Body of pancreas (tissue), 4 donors: Measurements from ENCODE around the gene B3GALNT2. TPM values are rescaled to one million over a fixed set of nuclear protein-coding genes. Genes with fewer than 3 reads are reported as not detected.

Experiments used
- ATAC-seq: fragments of 150-250 bp; one replicate; pipeline ENCODE4 v1.9.1; 2016
- DNase-seq, 4 donors: peaks; one replicate each; pipeline ENCODE4 v3.0.0-alpha.2; 2019
- H3K27ac ChIP-seq, 4 donors: fragments of 200-600 bp; sonication (generic); 1 replicate in 3 of 4; 2 replicates in 1 of 4; pipeline versions ENCODE4 v1.5.1 to v1.6.1; 2016 to 2019; ENCODE audit warnings: mild to moderate bottlenecking in 1 of 4, mixed read lengths in 1 of 4, moderate library complexity in 1 of 4
- H3K27me3 ChIP-seq, 2 donors: fragments of 200-600 bp; sonication (generic); one replicate each; pipeline ENCODE4 v1.6.0; 2016; ENCODE audit warnings: mild to moderate bottlenecking in 1 of 2
- H3K36me3 ChIP-seq, 2 donors: fragments of 200-600 bp; sonication (generic); replicated peaks in 1 of 2; 2 replicates each; pipeline ENCODE4 v1.5.1; 2016; ENCODE audit warnings: low read depth in 2 of 2; ENCODE audit not compliant: insufficient read depth in 1 of 2
- H3K4me1 ChIP-seq: fragments of 200-600 bp; sonication (generic); one replicate; pipeline ENCODE4 v1.6.0; 2016
- H3K4me3 ChIP-seq, 2 donors: fragments of 200-600 bp; sonication (generic); 1 replicate in 1 of 2; 2 replicates in 1 of 2; pipeline ENCODE4 v1.5.1; 2016 to 2019
- H3K9me3 ChIP-seq, 3 donors: fragments of 200-600 bp; sonication (generic); 1 replicate in 2 of 3; 2 replicates in 1 of 3; pipeline ENCODE4 v1.5.1; 2016
- CTCF ChIP-seq, 7 experiments: fragments of 450-650 bp in 4 of 7; fragments of 200-600 bp in 3 of 7; sonication (generic) in 3 of 7; IDR thresholded peaks; one replicate each; pipeline ENCODE4 v1.5.1; 2016 to 2019; ENCODE audit warnings: antibody characterized with exemption in 7 of 7
- POLR2A ChIP-seq, 3 donors: fragments of 450-650 bp; IDR thresholded peaks; one replicate each; pipeline ENCODE4 v1.6.1; 2016; ENCODE audit warnings: antibody characterized with exemption in 3 of 3, mild to moderate bottlenecking in 2 of 3
- WGBS, 2 donors: methylation state at CpG; one replicate each; pipeline ENCODE4 v1.1.5; 2017; 5-methylcytosine and 5-hydroxymethylcytosine counted together
- intact Hi-C: fragments of 100-400 bp; cut with DNase I; formaldehyde crosslinking; loops from one replicate; pipeline ENCODE4 v1.15.1; 2023
- total RNA-seq, 2 donors: library from RNA; depleted of rRNA; stranded (reverse); fragments of >200 nt; gene quantifications; one replicate each; pipeline ENCODE4 v1.1.0, GENCODE V29; 2016

Gene B3GALNT2
- total RNA-seq, 2 donors from 2014 or later: 33.6 to 52.9 TPM

- WGBS, 2 donors: 89 to 92% methylated on average over 9 of the region's 9 CpGs
- DNase-seq (no peak), ATAC-seq (no peak)
- Histone ChIP-seq H3K36me3 (no peaks in the 10 kb centered on the region), H3K4me3 (no peak overlapping the region), H3K27ac (no peak overlapping the region), H3K4me1 (no peaks in the 10 kb centered on the region), H3K27me3 (no peaks in the 10 kb centered on the region), H3K9me3 (no peaks in the 10 kb centered on the region)
- TF ChIP-seq POLR2A (IDR thresholded peaks at IDR 0.05) (no peak), CTCF (IDR thresholded peaks at IDR 0.05) (no peak)
- intact Hi-C loops: no loop called here
These were observed 78.9 kb downstream of the B3GALNT2 start for GRCh38 chr1:235425357-235425756.

- Histone ChIP-seq H3K4me1 (no peaks in the 10 kb centered on the region), H3K4me3 (no peak overlapping the region), H3K9me3 (no peaks in the 10 kb centered on the region), H3K27me3 (no peaks in the 10 kb centered on the region), H3K36me3 (no peaks in the 10 kb centered on the region), H3K27ac (no peak overlapping the region)
- no peak for ATAC-seq
- no peak for DNase-seq
- intact Hi-C loops: no loop called here
- 83 to 89% methylated on average over 8 of the region's 8 CpGs for WGBS, 2 donors
- TF ChIP-seq CTCF (IDR thresholded peaks at IDR 0.05) (no peak), POLR2A (IDR thresholded peaks at IDR 0.05) (no peak)
These were observed 80.2 kb downstream of the B3GALNT2 start for GRCh38 chr1:235424092-235424491.

- TF ChIP-seq CTCF (IDR thresholded peaks at IDR 0.05) (no peak), POLR2A (IDR thresholded peaks at IDR 0.05) (no peak)
- Histone ChIP-seq H3K9me3 (no peaks in the 10 kb centered on the region), H3K36me3 (no peaks in the 10 kb centered on the region), H3K4me3 (no peak overlapping the region), H3K27me3 (no peaks in the 10 kb centered on the region), H3K27ac (no peak overlapping the region), H3K4me1 (no peaks in the 10 kb centered on the region)
- DNase-seq (no peak), ATAC-seq (no peak)
- 63 to 67% methylated on average over 11 to 12 of the region's 12 CpGs for WGBS, 2 donors
- intact Hi-C loops: no loop called here
These were observed 81.0 kb downstream of the B3GALNT2 start for GRCh38 chr1:235423214-235423652.

GRCh38 chr1:235421751-235422150 is 82.5 kb downstream of the B3GALNT2 start:
- Histone ChIP-seq H3K36me3 (no peaks in the 10 kb centered on the region), H3K4me3 (no peak overlapping the region), H3K4me1 (no peaks in the 10 kb centered on the region), H3K27ac (no peak overlapping the region), H3K27me3 (no peaks in the 10 kb centered on the region), H3K9me3 (no peaks in the 10 kb centered on the region)
- no peak for TF ChIP-seq POLR2A (IDR thresholded peaks at IDR 0.05)
- TF ChIP-seq CTCF (IDR thresholded peaks at IDR 0.05): no peak
- no peak for ATAC-seq
- no peak for DNase-seq
- 52 to 81% methylated on average over 3 of the region's 3 CpGs for WGBS, 2 donors
- intact Hi-C loops: no loop called here

- intact Hi-C loops: loop anchor here (10.0 kb wide), 2 partner anchors 162 to 312 kb away; no protein-coding TSS in a partner anchor
- ATAC-seq: peak; percentile 77
These were observed 87.1 kb downstream of the B3GALNT2 start for GRCh38 chr1:235417086-235417697.

More at GRCh38 chr1:235417086-235417697, 87.1 kb downstream of the B3GALNT2 start:
- peak; percentile 68 to 77 (median 74) for DNase-seq
- Histone ChIP-seq H3K27ac (no peak overlapping the region), H3K4me1 (no peaks in the 10 kb centered on the region), H3K27me3 (no peaks in the 10 kb centered on the region), H3K4me3 (no peak overlapping the region), H3K9me3 (no peaks in the 10 kb centered on the region), H3K36me3 (no peaks in the 10 kb centered on the region)
- no peak for TF ChIP-seq POLR2A (IDR thresholded peaks at IDR 0.05)
- TF ChIP-seq CTCF (IDR thresholded peaks at IDR 0.05): peak; percentile 50 to 85 (median 82)
- WGBS, 2 donors: 29 to 30% methylated on average over 8 of the region's 8 CpGs
